ENCODE measurements around the gene LENG1.

The LENG1 gene

GRCh38 chr19:54189145-54189734 lies 29.7 kb upstream of the LENG1 start, which contains the start of gene MBOAT7:
MBOAT7 (minus strand) TSS chr19:54189580; CDS start chr19:54188508, 1,072 bp downstream.
- no peaks in the 10 kb centered on the region for H3K27me3 ChIP-seq (ENCODE audit: insufficient read depth, poor library complexity, severe bottlenecking)
- H3K27ac ChIP-seq (replicated peaks): peak within 1 kb of the TSS; percentile 98
- DNase-seq (ENCODE audit: low read depth in 1 of 2, low spot score in 1 of 2): no peak
- TF ChIP-seq GABPA (IDR thresholded peaks at IDR 0.05; ENCODE audit: low read depth) (no peak), CTCF (IDR thresholded peaks at IDR 0.05; ENCODE audit: insufficient read depth, low read length) (no peak), REST (IDR thresholded peaks at IDR 0.05; ENCODE audit: insufficient replicate concordance, low read depth) (no peak), POLR2AphosphoS5 (IDR thresholded peaks at IDR 0.05; ENCODE audit: low read depth) (no peak), SPI1 (IDR thresholded peaks at IDR 0.05; ENCODE audit: borderline replicate concordance, low read depth) (no peak)
- peak within 1 kb of the TSS; percentile 80 for H3K4me3 ChIP-seq (replicated peaks; ENCODE audit: insufficient read depth, low read length)

- peak overlapping the region; percentile 80 for H3K4me3 ChIP-seq (replicated peaks; ENCODE audit: insufficient read depth, low read length)
- TF ChIP-seq POLR2AphosphoS5 (IDR thresholded peaks at IDR 0.05; ENCODE audit: low read depth) (peak; percentile 69), REST (IDR thresholded peaks at IDR 0.05; ENCODE audit: insufficient replicate concordance, low read depth) (no peak), SPI1 (IDR thresholded peaks at IDR 0.05; ENCODE audit: borderline replicate concordance, low read depth) (peak; percentile 77), CTCF (IDR thresholded peaks at IDR 0.05; ENCODE audit: insufficient read depth, low read length) (no peak), GABPA (IDR thresholded peaks at IDR 0.05; ENCODE audit: low read depth) (no peak)
- no peaks in the 10 kb centered on the region for H3K27me3 ChIP-seq (ENCODE audit: insufficient read depth, poor library complexity, severe bottlenecking)
- peak in 1 of 2 experiments; percentile 89 for DNase-seq (ENCODE audit: low read depth in 1 of 2, low spot score in 1 of 2)
- peak overlapping the region; percentile 98 for H3K27ac ChIP-seq (replicated peaks)
Observed at GRCh38 chr19:54188215-54188871, 28.8 kb upstream of the LENG1 start.

GRCh38 chr19:54186934-54187381 lies 27.4 kb upstream of the LENG1 start:
- Histone ChIP-seq H3K27me3 (ENCODE audit: insufficient read depth, poor library complexity, severe bottlenecking) (no peaks in the 10 kb centered on the region), H3K4me3 (replicated peaks; ENCODE audit: insufficient read depth, low read length) (no peak overlapping the region), H3K27ac (replicated peaks) (peak overlapping the region; percentile 98; the same call in 1 of the 2 replicates)
- no peak for TF ChIP-seq REST (IDR thresholded peaks at IDR 0.05; ENCODE audit: insufficient replicate concordance, low read depth)
- no peak for TF ChIP-seq GABPA (IDR thresholded peaks at IDR 0.05; ENCODE audit: low read depth)
- no peak for TF ChIP-seq POLR2AphosphoS5 (IDR thresholded peaks at IDR 0.05; ENCODE audit: low read depth)
- no peak for TF ChIP-seq SPI1 (IDR thresholded peaks at IDR 0.05; ENCODE audit: borderline replicate concordance, low read depth)
- TF ChIP-seq CTCF (IDR thresholded peaks at IDR 0.05; ENCODE audit: insufficient read depth, low read length): no peak
- DNase-seq (ENCODE audit: low read depth in 1 of 2, low spot score in 1 of 2): no peak

Measured in HL-60 (cell line).